ENCODE measurements around the gene GSC.

The GSC gene

GRCh38 chr14:94797887-94798286 lies 28.0 kb upstream of the GSC start:
- TF ChIP-seq CTCF (IDR thresholded peaks at IDR 0.05; ENCODE audit: low read depth, low read length), result no peak
- H3K27me3 ChIP-seq, result peaks cover 5% of the 10 kb centered on the region; the same call in 1 of the 2 replicates

GRCh38 chr14:94796278-94796677 lies 26.4 kb upstream of the GSC start:
- no peak for DNase-seq
- H3K36me3 ChIP-seq, result no peaks in the 10 kb centered on the region
- no peaks in the 10 kb centered on the region for H3K9me3 ChIP-seq
- no peak overlapping the region for H3K4me3 ChIP-seq (ENCODE audit: low read depth, low read length)
- H3K4me1 ChIP-seq, result no peaks in the 10 kb centered on the region
- TF ChIP-seq CTCF (IDR thresholded peaks at IDR 0.05; ENCODE audit: low read depth, low read length), result no peak
- 0 out of 2 replicates have a peak, but pooled peaks cover 5% of the 10 kb centered on the region for H3K27me3 ChIP-seq

More at GRCh38 chr14:94797887-94798286, 28.0 kb upstream of the GSC start:
- H3K36me3 ChIP-seq, result no peaks in the 10 kb centered on the region
- H3K9me3 ChIP-seq, result no peaks in the 10 kb centered on the region
- no peaks in the 10 kb centered on the region for H3K4me1 ChIP-seq
- H3K4me3 ChIP-seq (ENCODE audit: low read depth, low read length), result no peak overlapping the region
- DNase-seq, result no peak

- TF ChIP-seq CTCF (IDR thresholded peaks at IDR 0.05; ENCODE audit: low read depth, low read length), result no peak
- H3K4me3 ChIP-seq (ENCODE audit: low read depth, low read length), result no peak overlapping the region
- H3K4me1 ChIP-seq, result no peaks in the 10 kb centered on the region
- H3K9me3 ChIP-seq, result no peaks in the 10 kb centered on the region
- no peak for DNase-seq
- H3K27me3 ChIP-seq, result 0 out of 2 replicates have a peak, but pooled peaks cover 5% of the 10 kb centered on the region
- no peaks in the 10 kb centered on the region for H3K36me3 ChIP-seq
Measured at GRCh38 chr14:94795372-94795771, 25.5 kb upstream of the GSC start.

DNA sequence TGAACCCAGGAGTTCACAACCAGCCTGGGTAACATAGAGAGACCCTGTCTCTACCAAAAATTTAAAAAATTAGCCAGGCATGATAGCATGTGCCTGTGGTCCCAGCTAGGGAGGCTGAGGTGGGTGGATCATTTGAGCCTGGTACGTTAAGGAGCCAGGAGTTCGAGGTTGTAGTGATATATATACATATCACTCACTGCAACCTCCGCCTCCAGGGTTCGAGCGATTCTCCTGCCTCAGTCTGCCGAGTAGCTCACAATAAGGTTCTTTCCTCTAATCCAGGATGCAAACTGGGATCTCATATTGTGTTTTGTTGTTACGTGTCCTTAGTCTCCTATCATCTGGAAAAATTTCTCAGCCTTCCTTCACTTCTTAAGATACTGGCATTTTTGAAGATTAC lies 24.0 kb upstream of the GSC start:
- H3K4me3 ChIP-seq (ENCODE audit: low read depth, low read length), result no peak overlapping the region
- 0 out of 2 replicates have a peak, but pooled peaks cover 5% of the 10 kb centered on the region for H3K27me3 ChIP-seq
- no peaks in the 10 kb centered on the region for H3K9me3 ChIP-seq
- no peaks in the 10 kb centered on the region for H3K4me1 ChIP-seq
- DNase-seq, result no peak
- no peak for TF ChIP-seq CTCF (IDR thresholded peaks at IDR 0.05; ENCODE audit: low read depth, low read length)
- H3K36me3 ChIP-seq, result no peaks in the 10 kb centered on the region

GRCh38 chr14:94787655-94788054 lies 17.7 kb upstream of the GSC start:
- no peaks in the 10 kb centered on the region for H3K4me1 ChIP-seq
- no peaks in the 10 kb centered on the region for H3K36me3 ChIP-seq
- TF ChIP-seq CTCF (IDR thresholded peaks at IDR 0.05; ENCODE audit: low read depth, low read length), result no peak
- H3K4me3 ChIP-seq (ENCODE audit: low read depth, low read length), result no peak overlapping the region
- DNase-seq, result no peak
- no peaks in the 10 kb centered on the region for H3K27me3 ChIP-seq
- no peaks in the 10 kb centered on the region for H3K9me3 ChIP-seq

DNA sequence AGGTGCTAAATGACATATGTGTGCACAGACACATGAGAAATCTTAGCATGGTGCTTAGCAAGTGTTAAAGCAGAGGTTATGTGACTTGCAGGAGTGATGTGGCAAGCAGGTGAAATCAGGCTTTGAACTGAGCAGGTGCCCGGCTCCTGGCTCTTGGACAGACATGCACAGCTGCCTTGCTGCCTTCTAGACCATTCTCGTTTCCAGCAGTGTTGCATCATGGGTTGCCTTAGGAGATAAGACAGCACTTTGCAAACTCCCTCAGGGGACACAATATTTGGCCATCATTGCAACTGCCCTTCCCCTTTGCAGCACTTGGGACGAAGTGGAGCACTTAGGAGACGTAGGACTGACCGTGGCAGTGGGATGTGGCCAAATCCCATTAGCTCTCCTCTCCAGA lies 17.2 kb upstream of the GSC start:
- Histone ChIP-seq H3K4me1 (no peaks in the 10 kb centered on the region), H3K4me3 (ENCODE audit: low read depth, low read length) (no peak overlapping the region), H3K9me3 (no peaks in the 10 kb centered on the region), H3K27me3 (no peaks in the 10 kb centered on the region), H3K36me3 (no peaks in the 10 kb centered on the region)
- TF ChIP-seq CTCF (IDR thresholded peaks at IDR 0.05; ENCODE audit: low read depth, low read length), result no peak
- no peak for DNase-seq

Measured in BE2C (cell line).